HG02610 (cell line): ENCODE measurements around the gene MEOX1.

Source experiments
- ATAC-seq: cut with Tn5 transposase; IDR thresholded peaks from one replicate; pipeline ENCODE4 v1.9.1; 2021; ENCODE audit warnings: mild to moderate bottlenecking, moderate library complexity; ENCODE audit not compliant: unreplicated experiment

MEOX1 gene

GRCh38 chr17:43659823-43660617 lies 1.7 kb downstream of the MEOX1 start:
- no peak for ATAC-seq

- ATAC-seq = no peak
Observed at GRCh38 chr17:43658900-43659299, 2.8 kb downstream of the MEOX1 start.

GRCh38 chr17:43655693-43656255 lies 5.9 kb downstream of the MEOX1 start:
- ATAC-seq = no peak

- ATAC-seq = no peak
Observed at GRCh38 chr17:43652124-43652480, 9.6 kb downstream of the MEOX1 start.

GRCh38 chr17:43650471-43650870 lies 11.3 kb downstream of the MEOX1 start:
- no peak for ATAC-seq

GRCh38 chr17:43648916-43649315 lies 12.8 kb downstream of the MEOX1 start:
- ATAC-seq = no peak

- no peak for ATAC-seq
Observed at GRCh38 chr17:43645765-43646481, 15.8 kb downstream of the MEOX1 start.

GRCh38 chr17:43645450-43645764 lies 16.3 kb downstream of the MEOX1 start:
- ATAC-seq = no peak

GRCh38 chr17:43644081-43644480 lies 17.6 kb downstream of the MEOX1 start:
- ATAC-seq = no peak

- ATAC-seq = no peak
Observed at GRCh38 chr17:43641416-43641815, 20.3 kb downstream of the MEOX1 start.

GRCh38 chr17:43640491-43641252 lies 21.1 kb downstream of the MEOX1 start:
- ATAC-seq = no peak

- no peak for ATAC-seq
Observed at GRCh38 chr17:43637563-43638323, 24.0 kb downstream of the MEOX1 start.

- ATAC-seq = no peak
Observed at GRCh38 chr17:43636426-43636825, 25.3 kb downstream of the MEOX1 start.

GRCh38 chr17:43634591-43635125 lies 27.1 kb downstream of the MEOX1 start:
- no peak for ATAC-seq

- no peak for ATAC-seq
Observed at GRCh38 chr17:43632221-43632620, 29.5 kb downstream of the MEOX1 start.

GRCh38 chr17:43631429-43631828 lies 30.3 kb downstream of the MEOX1 start:
- no peak for ATAC-seq

- no peak for ATAC-seq
Observed at GRCh38 chr17:43628089-43628650, 33.6 kb downstream of the MEOX1 start.

- no peak for ATAC-seq
Observed at GRCh38 chr17:43627653-43628052, 34.1 kb downstream of the MEOX1 start.

GRCh38 chr17:43626023-43626422 lies 35.7 kb downstream of the MEOX1 start:
- ATAC-seq = no peak

GRCh38 chr17:43625606-43626005 lies 36.1 kb downstream of the MEOX1 start:
- ATAC-seq = no peak
